Measurements from ENCODE around the gene NTSR2.

Gene NTSR2

DNA sequence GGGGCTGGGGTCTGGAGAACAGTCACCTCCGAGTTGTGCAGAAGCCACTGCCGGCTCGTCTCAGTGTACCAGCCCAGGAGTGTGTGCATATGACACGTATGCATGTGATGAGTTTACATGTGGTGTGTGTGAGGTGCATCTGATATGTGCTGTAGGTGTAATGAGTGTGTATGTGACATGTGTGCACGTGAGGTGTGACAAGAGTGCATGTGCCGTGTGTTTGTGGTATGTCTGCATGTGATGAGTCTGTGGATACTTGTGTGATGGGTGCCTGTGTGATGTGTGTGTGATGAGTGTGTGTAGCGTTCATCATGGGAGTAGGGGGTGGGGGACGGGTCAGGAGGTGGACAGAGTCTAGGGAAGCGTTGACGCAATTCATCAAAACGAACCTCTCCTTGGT, 12.8 kb downstream of the NTSR2 start:
- DNase-seq: no peak

DNA sequence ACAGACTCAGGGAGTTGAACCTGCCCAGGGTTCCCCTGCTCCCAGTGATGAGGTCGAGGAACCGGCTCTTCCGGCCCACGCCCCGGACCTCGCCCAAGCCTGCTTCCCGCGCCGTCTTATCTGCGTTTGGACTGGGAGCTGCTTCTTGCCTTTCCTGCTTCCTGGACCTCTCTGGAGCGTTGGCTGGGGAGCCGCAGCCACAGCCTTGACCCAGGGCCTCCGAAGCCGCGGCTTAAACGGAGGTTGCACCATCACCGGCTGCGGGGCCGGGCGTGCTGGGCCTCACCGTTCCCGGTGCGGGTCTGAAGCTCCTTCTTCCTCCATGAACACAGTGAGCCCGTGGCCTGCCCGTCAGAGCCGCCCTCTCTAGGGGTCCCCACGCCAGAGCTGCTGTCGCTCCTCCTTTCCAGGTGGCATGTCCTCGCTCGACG, 13.3 kb downstream of the NTSR2 start:
- DNase-seq: no peak

DNA sequence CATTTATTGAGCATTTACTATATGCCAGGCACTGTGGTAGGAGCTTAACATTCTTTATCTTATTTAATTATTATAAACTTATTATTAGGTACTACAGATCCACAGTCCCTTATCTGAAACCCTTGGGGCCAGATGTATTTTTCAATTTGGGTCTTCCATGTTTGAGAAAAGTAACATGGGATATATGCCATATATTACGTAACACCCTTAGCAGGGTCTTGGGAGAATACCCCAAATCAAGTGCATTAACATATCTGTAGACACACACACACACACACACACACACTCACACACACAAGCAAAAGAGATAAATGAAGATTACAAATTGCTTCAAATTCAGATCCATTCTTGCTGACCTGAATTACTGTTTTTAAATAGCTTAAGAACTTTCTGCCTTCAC, 13.7 kb downstream of the NTSR2 start:
- DNase-seq: no peak

DNA sequence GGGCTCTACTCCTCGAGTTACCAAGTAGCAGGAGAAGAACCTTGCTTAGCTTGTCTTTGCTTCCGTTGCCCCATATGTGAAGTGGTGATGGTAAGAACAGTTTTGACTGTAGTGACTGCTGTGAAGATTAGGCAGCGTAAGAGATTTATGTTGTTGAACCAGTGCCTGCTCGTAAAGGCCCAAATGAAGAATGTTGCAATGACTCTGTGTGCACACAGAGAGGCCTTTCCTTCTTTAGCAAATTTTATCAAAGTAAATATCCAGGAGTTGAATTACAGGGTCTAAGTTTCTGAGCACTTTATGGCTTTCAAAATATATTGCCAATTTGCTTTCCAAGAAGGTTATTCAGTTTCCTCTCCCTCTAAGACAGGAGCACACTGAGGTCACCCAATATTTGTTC, 14.5 kb downstream of the NTSR2 start:
- no peak for DNase-seq

DNA sequence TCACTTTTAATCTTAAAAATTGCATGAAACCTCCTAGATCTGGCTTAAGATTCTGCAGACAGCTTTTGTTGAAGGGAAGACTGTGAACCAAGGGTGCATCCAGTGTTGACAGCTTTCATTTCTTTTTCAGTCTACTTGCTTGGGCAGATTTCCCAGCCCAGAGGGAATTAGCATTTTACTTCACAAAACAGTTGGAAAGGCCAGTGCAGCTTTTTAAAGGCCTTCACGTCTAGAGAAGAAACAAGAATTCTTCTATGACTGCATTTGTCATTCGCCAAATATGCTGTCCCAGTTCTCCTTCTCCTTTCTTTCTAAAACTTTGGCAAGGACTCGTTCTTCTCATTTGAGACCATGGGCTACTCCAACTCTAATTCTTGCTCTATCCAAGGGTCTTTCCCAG, 17.4 kb downstream of the NTSR2 start:
- DNase-seq: no peak

DNA sequence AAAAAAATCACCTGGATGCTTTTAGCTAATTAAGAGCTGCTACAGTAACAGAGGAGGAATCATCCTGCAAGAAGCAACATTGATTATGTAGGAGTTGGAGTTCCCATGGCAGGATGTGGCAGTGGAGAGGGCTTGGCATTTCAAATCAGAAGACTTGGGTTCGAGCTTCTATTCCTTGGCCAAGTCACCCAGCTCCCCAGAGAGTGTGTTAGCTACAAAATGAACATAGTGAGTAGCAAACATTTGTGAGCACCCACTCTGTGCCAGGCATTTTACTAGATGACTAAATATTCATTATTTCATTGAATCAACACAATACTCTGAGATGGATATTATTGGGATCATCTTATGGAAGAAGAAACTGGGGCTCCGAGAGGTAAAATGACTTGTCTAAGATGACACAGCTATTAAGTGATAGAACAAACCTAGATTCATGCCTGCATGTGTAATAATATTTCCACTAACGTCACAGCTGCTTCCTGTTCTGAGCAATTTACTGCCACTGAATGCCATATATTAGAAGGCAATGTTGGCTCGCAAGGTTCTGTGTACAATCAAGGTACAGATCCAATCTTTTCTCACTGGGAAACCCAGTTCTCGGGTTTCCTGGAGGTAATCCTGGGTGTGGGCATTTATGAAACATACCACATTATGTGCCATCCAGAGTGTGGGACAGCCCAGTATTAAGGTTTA, 18.0 kb downstream of the NTSR2 start:
- DNase-seq: no peak

DNA sequence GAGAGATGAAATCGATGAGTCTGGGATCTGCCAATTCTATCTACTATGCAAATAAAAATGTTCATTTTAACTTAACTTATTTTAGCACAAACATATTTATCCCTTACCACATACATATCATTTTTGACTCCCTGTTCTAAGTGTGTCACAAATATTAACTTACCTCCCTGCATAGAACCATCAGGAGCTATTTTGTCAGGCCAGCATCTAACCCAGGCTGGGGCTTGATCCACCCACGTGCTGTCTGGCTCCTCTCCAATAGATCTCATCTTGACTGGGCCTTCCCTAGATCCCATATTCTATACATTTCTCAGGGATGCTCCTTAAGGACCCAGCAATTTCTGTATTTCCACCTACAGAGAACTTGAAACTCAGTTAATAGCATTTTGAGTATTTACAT, 20.9 kb downstream of the NTSR2 start:
- DNase-seq: no peak

DNA sequence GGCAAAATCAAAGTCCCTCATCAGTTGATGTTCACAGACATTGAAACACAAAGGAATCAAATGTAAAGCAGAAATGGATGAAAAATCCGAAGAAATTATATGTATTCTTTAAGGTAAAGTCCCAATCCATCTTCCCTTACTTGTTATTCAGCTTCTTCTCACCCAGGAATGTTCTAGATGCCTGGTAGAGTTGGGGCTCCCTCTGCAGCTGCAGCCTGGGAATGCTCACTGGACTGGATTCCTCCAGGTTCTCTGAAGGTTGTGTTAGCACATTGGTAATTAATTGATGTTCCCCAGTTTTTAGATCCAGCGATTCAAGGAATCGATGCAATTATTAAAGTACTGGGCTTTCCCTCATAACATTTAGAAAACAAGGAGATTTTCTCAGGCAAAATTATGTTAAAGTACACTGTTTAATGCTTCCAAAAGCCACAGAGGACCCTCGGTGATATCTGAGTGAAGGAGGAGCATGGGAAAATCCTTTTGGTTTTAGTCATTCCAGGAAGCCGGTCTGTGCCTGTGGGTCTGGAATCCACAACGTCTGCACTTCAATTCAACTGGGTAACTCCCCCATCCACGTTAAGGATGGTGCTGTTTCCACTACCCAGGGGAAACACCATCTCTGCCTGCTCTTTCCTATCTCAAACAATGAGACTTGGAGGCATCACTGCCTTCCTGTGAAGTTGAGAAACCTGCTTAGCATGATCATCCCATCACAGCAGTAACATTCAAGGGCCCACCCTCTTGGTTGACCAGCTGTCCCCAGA, 22.0 kb downstream of the NTSR2 start:
- DNase-seq: no peak

DNA sequence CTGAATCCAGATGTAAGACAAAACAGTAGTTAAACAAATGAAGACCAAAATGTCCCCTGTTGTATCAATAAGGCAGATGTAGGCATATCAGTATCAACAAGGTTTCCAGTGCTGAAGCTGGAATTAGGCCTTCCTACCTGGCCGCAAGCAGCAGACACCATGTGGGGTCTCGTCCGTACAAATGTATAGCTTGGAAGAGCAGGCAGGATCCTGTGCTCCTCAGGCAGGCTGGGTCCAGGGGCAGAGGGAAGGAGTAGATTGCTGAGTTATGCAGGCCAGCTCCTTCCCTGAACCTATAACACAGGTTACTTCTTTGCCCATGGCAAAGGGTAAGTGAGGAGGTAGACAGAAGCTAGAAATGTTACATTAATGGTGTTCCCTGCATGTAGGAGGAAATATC, 23.5 kb downstream of the NTSR2 start:
- no peak for DNase-seq

DNA sequence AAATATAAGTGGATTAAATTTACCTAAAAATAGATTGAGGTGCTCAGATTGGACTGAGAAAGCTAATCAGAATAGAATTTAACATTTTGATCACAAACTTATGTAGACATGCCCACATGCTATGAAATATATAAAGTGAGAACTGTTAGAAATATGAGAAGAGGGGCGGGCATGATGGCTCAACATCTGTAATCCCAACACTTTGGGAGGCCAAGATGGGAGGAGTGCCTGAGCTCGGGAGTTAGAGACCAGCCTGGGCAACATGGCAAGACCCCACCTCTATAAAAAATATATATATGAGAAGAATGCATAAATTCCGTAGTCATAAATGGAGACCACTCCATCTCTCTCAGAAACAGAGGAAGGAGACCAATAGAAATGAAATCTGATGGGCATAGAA, 25.7 kb downstream of the NTSR2 start:
- no peak for DNase-seq

DNA sequence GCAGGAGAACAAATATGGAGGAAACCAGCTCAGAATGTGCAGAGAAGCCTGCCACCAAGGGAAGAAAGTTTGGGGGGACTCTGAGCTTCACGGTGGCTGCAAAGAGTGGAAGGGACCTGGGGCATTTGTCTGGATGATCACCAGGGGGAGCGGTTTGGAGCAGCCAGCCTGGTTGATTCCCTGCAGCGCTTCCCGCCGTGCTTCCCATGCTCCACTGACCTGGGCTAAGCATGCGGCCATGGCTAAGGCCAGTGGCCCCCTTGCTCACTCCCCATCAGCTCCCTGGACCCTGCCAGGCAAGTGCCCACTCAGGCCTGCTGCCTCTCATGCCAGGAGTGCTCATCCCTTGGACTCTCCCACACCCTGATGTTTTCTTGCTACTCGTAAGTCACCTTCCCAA, 27.0 kb downstream of the NTSR2 start:
- no peak for DNase-seq

DNA sequence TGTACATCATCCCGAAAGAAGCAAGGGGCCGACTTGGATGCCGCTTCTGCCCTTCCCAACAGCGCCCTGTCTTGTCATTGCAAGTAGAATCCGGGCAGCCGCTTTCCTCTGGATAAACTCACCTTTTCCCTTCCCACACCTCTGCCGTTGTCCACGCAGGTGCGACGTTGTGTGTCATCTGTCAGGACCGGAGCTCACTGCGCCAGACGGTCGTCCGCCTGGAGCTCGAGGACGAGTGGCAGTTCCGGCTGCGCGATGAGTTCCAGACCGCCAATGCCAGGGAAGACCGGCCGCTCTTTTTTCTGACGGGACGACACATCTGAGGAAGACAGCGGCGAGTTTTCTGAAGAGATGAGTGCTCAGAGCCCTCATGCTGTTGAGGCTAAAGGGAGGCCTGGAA, 29.9 kb downstream of the NTSR2 start:
- no peak for DNase-seq

DNA sequence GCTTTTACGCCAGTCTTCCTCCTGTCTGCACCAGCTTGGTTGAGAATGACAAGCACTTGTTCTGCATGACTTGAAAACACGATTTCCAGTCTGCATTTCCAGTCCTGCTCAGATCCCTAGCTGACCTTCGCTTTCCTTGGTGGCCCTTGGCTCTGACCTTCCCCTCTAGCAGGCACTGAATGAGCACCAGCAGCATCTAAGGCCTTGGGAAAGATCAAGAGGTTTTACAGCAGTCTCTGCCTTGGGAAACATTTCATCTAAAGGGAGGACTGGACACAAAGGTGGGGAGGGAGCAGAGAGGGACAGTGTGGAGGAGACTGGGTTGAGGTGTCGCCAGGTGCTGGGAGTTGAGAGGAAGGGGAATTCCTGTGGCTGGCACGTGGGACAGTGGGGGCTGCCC, 30.5 kb downstream of the NTSR2 start:
- DNase-seq: no peak

DNA sequence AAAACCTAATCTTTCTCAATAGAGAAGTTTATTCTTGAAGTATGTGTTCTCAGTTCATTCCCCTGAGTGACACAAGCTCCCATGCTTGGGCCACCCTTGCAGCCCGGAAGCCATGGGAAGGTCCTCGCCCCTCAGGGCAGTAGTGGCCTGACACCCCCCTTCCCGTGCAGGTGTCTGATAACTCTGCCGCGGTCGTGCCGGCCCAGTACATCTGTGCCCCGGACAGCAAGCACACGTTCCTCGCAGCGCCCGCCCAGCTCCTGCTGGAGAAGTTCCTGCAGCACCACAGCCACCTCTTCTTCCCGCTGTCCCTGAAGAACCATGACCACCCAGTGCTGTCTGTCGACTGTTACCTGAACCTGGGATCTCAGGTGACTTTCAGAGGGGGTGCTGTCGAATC, 32.4 kb downstream of the NTSR2 start:
- no peak for DNase-seq

DNA sequence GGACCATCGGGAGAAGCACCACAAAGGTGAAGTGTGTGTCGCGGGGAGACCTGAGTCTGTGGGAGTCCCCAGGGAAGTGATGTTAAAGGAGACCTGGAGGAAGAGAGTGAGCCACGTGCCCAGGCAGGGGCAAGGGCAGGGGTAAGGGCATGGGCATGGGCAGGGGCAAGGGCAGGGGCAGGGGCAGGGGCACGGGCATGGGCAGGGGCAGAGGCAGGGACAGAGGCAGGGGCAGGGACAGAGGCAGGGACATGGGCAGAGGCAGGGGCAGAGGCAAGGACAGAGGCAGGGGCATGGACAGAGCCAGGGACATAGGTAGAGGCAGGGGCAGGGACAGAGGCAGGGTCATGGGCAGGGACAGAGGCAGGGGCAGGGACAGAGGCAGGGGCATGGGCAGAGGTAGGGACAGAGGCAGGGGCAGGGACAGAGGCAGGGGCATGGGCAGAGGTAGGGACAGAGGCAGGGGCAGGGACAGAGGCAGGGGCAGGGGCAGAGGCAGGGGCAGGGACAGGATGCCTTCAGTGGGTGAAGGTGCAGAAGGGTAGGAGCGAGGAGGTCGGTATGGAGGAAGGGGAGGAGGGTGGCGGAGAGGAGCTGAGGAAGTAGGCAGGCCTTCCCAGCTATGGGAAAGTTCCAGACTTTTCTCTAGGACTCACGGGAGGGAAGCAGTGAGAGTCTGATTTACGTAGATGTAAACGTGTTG, 33.3 kb downstream of the NTSR2 start:
- no peak for DNase-seq

DNA sequence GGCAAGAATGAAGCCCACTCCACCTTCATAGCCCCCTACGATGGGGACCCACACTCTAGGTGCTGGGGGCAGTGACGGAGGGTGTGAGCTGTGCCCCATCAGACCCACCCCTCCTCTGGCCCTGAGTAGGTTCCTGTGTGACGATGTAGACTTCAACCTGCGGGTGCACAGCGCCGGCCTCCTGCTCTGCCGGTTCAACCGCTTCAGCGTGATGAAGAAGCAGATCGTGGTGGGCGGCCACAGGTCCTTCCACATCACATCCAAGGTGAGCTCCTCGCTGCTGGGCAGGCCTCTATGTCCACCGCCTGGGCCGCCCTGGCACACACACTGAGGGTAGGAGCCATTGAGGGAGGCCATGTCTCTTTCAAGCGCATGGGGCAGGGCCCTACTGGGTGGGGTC, 34.9 kb downstream of the NTSR2 start:
- DNase-seq: no peak

DNA sequence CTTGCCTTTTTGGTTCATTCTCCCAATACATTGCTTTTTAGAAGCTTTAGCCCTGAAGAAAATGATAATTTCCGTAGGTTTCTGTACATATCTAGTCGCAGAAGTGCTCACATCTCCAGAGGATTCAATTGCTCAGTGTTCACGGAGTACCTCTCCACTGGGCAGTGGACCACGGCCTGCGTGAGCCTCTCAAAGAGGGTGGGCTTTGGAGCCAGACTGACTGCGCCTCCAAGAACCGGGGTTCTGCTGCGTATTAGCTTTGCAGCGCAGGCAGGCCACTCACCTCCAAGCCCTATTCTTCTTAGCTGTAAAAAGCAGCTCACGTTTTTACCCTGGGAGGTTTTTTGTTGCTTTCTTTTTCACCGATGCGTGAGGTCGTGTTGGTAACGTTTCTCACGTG, 35.4 kb downstream of the NTSR2 start:
- DNase-seq: no peak

DNA sequence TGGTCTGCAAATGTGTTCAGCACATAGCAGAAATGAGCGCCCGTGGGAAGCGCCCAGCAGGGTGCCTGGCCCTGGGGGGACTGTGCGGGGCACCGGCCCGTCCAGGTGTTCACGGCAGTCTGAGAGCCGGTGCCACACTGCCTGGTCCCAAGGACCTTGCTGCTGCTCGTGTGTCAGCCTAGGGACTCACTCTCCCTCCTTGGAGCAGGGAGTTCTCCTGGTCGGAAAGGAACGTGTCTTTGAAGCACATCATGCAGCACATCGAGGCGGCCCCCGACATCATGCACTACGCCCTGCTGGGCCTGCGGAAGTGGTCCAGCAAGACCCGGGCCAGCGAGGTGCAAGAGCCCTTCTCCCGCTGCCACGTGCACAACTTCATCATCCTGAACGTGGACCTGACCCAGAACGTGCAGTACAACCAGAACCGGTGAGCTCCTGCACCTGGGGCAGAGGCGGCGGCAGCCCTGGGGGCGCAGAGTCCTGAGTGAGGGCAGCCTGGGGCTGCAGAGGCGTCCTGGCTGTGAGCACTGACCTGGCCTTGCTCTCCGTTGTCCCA, 36.0 kb downstream of the NTSR2 start:
- DNase-seq: no peak

DNA sequence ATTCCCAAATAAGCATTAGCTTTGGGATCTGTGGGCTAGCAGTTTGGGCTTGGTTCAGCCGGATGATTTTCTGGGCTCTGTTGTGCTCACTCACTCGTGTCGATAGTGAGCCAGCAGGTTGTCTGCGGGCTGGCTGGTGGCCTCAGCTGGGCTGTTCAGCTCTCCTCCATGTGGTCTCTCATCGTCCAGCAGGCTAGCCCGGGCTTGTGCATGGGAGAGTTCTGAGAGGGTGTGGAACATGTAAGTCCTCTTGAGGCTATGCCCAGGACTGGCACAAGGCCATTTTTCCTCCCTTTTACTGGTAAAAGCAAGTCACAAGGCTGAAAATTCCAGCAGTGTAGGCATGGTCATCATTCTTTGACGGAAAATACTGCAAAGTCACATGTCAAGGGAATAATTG, 38.5 kb downstream of the NTSR2 start:
- DNase-seq: no peak

DNA sequence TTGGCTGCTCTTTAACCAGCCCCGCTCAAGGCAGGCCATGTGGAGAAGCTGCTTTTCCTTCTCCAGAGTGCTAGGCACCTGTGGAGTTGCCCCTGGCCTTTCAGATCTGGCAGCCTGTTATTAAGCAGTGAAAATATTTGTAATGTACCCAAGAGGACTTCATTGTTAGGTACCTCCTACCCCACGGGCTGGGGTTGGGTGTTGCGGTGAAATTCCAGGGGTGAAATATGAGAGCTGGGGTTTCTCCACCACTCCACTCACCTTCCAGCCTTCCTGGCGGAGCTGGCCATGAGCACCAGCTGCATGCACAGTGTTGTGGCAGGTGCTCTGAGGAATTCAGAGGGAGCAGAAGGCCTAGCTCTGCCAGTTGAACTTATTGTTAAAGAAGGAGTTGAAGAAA, 39.1 kb downstream of the NTSR2 start:
- DNase-seq: no peak

DNA sequence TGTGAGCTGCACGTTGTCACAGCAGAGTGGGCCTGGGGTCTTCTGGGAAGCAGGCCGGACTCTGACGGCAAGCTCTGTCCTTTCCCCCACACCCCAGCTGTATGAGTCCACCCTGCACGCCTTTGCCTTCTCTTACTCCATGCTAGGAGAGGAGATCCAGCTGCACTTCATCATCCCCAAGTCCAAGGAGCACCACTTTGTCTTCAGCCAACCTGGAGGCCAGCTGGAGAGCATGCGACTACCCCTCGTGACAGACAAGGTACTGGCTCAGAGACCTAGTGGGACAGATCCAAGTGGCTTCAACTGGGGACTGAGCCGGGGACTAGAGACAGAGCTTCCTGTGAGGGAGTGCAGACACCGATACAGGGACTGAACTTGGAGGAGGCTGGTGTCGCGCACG, 40.1 kb downstream of the NTSR2 start:
- DNase-seq: no peak

DNA sequence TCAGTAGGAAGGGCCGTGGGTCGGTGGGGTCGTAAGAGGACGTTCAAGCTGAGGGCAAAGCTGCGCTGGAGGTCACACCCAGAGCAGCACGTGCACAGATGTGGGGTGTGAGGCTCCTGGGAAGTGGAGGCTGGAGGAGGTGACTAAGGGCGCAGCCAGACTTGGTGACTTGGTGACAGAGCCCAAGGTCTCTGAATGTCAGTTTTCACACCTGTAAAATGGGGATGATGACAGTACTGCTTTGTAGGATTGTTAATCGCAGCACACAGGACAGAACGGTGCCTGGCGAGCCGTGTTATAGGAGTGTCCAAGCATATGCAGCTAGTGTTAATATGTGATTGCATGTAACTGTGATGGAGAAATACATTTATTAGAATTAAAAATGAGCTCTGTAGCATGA, 40.8 kb downstream of the NTSR2 start:
- no peak for DNase-seq

DNA sequence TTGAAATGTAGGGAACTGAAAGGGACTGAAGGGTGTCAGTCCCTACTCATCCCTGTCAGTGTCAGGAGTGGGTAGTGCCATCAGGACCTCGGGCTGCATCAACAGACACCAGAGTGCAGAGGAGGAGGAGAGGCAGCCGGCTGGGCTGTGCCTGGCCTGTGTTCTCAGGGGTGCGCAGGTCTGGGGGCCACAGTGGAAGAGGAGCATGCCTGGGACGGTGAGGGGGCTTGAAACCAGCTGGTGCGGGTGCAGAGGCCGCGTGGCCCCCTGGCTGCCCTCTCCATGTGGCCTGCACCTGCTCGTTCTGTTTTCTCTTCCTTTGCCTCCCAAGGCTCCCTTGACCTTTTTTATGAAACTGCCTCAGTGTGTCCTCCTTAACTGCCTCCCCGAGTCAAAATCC, 41.3 kb downstream of the NTSR2 start:
- no peak for DNase-seq

DNA sequence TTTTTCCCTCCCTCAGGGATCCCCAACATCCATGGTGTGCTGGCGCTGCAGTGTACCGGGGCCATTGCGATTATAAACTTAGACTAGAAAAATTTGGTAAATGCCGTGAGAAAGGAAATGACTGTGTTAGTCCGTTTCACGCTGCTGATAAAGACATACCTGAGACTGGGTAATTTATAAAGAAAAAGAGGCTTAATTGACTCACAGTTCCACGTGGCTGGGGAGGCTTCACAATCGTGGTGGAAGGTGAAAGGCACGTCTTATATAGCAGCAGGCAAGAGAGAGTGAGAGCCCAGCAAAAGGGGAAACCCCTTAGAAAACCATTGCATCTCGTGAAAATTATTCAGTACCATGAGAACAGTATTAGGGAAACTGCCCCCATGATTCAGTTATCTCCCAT, 44.3 kb downstream of the NTSR2 start:
- DNase-seq: no peak

Measured in activated CD8-positive, alpha-beta memory T cell treated with anti-CD3 and anti-CD28 coated beads, Interleukin-2, amount 50 U/mL, for 48 hours (primary cell).